Measurements from ENCODE around the gene CPNE4.
"Not testable (repeated sequence)": the region's sequence is repeated elsewhere in the genome, so short reads cannot be mapped to it uniquely, and the experiment has no call there.

The CPNE4 gene

GRCh38 chr3:132034486-132035464 lies at the start of gene CPNE4:
Gene CPNE4, minus strand, starts transcription at chr3:132035014.
- DNase-seq: peak; percentile 86

- DNase-seq: no peak
These were observed 48.9 kb upstream of the CPNE4 start for GRCh38 chr3:132083583-132084279.

- no peak for DNase-seq
These were observed 48.3 kb upstream of the CPNE4 start for GRCh38 chr3:132083159-132083558.

- no peak for DNase-seq
These were observed 44.3 kb upstream of the CPNE4 start for GRCh38 chr3:132079147-132079546.

GRCh38 chr3:132073771-132074170 lies 39.0 kb upstream of the CPNE4 start:
- DNase-seq: no peak

- no peak for DNase-seq
These were observed 36.2 kb upstream of the CPNE4 start for GRCh38 chr3:132071043-132071442.

GRCh38 chr3:132064114-132064513 lies 29.3 kb upstream of the CPNE4 start:
- no peak for DNase-seq

- DNase-seq: no peak
These were observed 27.7 kb upstream of the CPNE4 start for GRCh38 chr3:132062535-132062934.

- no peak for DNase-seq
These were observed 21.1 kb upstream of the CPNE4 start for GRCh38 chr3:132055872-132056271.

- no peak for DNase-seq
These were observed 12.4 kb upstream of the CPNE4 start for GRCh38 chr3:132047209-132047608.

GRCh38 chr3:132044874-132045273 lies 10.1 kb upstream of the CPNE4 start:
- DNase-seq: not testable (repeated sequence)

- no peak for DNase-seq
These were observed 7.9 kb upstream of the CPNE4 start for GRCh38 chr3:132042681-132043080.

- DNase-seq: no peak
These were observed 3.5 kb upstream of the CPNE4 start for GRCh38 chr3:132038198-132038825.

- DNase-seq: no peak
These were observed 2.8 kb upstream of the CPNE4 start for GRCh38 chr3:132037581-132037980.

- no peak for DNase-seq
These were observed 2.2 kb upstream of the CPNE4 start for GRCh38 chr3:132037056-132037455.

GRCh38 chr3:132034097-132034485 lies 723 bp downstream of the CPNE4 start:
- DNase-seq: no peak

GRCh38 chr3:132033471-132033870 lies 1.3 kb downstream of the CPNE4 start:
- no peak for DNase-seq

- DNase-seq: no peak
These were observed 1.9 kb downstream of the CPNE4 start for GRCh38 chr3:132032959-132033358.

GRCh38 chr3:132029182-132029902 lies 5.5 kb downstream of the CPNE4 start:
- peak; percentile 84 for DNase-seq

GRCh38 chr3:132022914-132023313 lies 11.9 kb downstream of the CPNE4 start:
- no peak for DNase-seq

GRCh38 chr3:132020058-132020457 lies 14.8 kb downstream of the CPNE4 start:
- DNase-seq: no peak

GRCh38 chr3:132017137-132017536 lies 17.7 kb downstream of the CPNE4 start:
- DNase-seq: no peak

Measured in stimulated activated CD8-positive, alpha-beta memory T cell treated with anti-CD3 and anti-CD28 coated beads, Interleukin-4, amount 100 ng/mL, for 48 hours (primary cell).